T-helper 1 cell treated with Interleukin-12 subunit alpha and Interleukin-12 subunit beta and Interleukin-4 antibody, amounts not matched to agents 30 ng/mL and 1 ng/mL, for 36 hours (primary cell): Measurements from ENCODE around the gene IL22RA2. TPM values are rescaled to one million over a fixed set of nuclear protein-coding genes. Genes with fewer than 3 reads are reported as not detected.

Experiments used
- intact Hi-C: fragments of 100-400 bp; cut with micrococcal nuclease; formaldehyde crosslinking; loops from one replicate; pipeline ENCODE4 v1.15.1; 2024
- total RNA-seq: library from RNA; stranded (reverse); gene quantifications from 2 replicates; pipeline ENCODE4 v1.2.3, GENCODE V29; 2022

IL22RA2 gene
- total RNA-seq, 1 donor from 2014 or later, result 0.32 TPM

DNA sequence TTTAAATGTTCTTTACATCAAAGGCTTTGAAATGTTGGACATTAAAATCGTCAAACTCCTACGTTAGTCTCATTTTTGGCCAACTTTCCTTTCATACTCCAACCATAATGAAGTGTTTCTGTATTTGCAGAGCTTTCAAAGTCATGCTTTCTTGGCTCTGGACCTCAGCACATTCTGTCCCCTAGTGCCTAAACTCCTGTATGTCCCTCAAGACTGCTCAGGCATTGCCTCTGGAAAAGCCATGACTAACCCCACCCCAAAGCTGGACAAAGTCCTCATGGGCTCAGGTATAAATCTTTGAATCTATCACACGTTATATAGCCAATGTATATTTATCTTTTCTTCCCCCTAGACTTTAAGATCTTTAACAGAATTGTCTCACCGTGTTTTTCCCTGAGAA lies 26.8 kb upstream of the IL22RA2 start:
- intact Hi-C loops, result no loop called here

DNA sequence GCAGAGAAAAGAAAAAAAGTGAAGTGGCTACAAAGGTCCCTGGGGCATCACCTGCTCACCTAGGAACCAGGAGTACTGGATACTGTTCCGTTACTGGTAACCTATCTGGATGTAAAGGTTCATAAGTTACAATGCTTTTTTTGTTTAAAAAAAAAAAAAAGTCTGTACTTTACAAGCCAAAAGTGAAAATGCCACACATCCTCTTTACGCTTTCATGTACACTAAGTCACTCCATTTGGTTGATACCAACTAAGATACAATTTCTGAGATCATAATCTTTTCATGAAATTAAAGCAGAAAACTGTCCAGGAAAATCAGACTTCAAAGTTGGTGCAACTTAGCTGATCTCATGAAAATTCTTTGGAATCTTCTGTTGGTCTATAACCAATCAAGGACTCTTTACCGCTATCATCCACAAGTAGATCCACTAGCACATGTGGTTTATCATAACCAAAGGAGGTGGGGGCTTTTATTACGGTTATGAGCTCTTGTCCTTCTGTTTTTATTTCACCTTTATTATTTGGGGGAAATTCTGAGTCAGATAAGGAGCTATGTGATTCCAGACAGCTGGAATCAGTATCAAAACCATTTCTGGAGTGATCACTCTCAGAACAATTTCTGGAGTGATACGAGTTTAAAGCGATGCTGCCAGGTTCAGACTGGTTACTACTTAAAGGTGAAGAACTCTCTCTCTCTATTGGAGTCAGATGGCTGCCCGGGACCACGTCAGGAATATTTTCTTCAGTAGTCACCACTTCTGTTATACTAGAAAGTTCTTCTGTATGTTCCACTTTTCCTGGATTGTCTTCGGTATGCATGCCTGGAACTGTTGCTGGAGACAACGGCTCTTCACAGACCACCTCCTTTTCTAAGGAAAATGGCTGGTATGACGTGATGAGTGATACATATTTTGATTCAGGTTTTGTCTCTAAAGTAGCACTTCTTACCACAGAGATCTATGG lies 24.5 kb upstream of the IL22RA2 start:
- intact Hi-C loops, result no loop called here

DNA sequence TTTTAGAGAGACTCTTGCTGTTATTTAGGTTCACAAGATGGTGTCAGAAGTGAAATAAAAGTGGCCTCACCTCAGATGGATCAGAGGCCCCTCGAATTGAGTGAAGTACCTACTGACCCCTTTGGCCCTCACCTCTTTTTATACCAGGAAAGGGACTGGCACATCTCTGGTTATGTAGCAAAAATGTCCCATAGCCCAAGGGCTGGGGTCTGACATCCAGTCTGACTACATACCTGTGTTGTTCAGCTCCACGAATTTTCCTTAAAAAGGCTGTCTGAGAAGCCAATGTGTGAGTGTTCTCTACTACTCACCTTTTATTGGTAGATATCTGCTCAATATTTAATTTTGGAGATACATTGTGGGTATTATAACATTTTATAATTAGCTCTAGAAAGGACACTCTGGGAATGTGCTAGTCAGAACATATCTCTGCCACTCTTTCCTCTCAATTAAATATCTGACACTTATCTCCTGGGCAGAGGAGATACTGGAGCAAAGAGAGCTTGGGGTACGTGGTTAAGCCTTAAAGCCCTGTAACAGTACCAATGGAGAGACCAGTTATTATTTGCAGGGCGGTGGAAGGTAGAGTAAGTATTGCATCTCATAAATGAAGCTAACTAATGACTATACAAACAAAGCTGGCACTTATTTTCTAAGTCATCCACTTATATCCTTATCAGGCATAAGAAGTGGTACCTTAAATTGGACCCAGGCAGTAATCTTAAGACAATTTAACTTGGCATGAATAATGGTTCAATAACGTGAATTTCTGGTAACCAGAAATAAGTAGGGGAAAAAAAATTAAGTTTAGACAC lies 20.0 kb upstream of the IL22RA2 start:
- intact Hi-C loops, result no loop called here

DNA sequence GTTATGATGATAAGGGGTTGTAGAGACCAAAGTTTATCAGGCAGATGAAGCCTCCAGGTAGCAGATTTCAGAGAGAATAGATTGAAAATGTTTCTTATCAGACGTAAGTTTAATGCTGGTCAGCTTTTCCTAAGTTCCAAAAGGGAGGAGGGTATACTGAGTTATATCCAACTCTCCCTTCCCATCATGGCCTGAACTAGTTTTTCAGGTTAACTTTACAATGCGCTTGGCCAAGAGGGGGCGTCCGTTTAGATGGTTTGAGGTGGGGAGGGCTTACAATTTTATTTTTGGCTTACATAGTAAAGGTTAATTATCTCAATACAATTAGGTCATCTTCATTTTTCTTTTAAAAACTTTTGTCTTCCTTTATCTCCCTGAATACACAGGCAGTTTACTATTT lies 19.4 kb upstream of the IL22RA2 start:
- intact Hi-C loops, result no loop called here

DNA sequence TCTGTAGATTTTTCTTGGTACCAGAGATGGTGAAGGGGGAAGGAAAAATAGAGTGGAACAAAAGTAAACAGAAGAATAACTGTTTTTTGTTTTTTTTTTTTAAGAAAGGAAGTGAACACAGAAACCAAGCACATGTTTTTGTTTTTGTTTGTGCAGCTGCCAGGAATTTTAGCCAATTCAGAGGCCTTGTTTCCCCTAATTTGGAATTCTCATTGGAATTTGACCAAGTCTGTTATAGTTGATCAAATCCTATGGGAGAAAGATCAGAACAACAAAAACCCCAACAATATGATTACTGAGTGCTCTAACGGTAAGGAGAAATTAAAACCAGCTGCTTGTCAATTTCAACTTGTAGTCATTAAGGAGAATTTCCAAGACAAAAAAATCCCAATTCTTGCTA lies 18.2 kb upstream of the IL22RA2 start:
- intact Hi-C loops, result no loop called here

DNA sequence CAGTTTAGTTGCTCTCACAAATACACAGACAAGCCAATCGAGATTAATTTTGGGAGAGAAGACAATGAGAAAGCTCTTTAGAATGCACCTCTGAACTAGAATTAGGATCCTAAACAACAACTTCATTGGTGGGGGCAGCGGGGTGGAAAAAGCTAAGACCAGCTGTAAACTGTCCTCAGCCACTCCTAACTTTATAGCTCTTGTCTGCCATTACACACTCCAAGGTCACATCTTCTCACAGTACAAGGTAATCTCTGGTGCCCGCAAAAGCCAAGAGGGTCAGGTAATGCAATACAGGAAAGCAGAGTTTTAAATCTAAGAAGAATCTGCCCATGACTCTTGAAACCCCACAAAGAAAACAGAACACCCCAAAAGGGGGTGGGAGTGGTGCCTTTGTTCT lies 17.8 kb upstream of the IL22RA2 start:
- intact Hi-C loops, result no loop called here

DNA sequence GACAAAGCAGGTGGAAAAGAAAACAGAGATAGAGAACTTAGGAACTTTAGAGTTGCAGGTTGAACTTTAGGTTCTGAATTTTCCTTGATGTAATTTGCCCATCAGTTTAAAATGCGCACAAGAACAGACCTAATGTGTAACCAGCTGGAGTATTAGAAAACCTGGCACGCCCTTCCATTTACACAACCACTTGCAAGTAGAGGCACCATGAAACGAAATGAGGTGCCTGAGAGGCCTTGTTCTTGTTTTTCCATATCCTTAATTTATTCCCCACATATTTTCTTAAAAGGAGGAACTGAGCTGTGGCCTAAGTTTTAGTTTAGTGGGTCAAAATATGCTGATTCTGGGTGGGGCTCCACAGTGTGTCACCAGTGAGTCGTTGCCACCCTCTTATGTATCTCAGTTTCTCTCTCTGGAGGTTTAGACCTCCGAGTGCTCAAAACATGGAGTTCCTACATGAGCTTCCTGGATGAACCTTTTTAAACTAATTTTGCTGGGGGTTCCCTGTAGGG lies 17.2 kb upstream of the IL22RA2 start:
- intact Hi-C loops, result no loop called here

DNA sequence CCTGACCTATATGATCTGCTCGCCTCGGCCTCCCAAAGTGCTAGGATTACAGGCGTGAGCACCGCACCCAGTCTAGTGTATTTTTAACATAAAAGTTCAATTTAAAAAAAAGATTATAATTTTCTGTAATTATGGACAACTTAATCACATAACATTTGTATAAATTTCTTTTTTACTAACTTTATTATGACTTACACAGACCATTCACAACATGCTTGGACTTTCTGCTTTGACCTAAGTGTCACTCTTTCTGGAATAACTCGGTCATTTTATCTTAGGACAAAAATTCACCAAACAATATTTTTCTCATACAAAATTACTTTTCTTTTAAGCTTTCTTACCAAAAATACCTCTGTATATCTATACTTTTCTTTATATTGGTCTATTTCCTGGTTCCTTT lies 15.4 kb upstream of the IL22RA2 start:
- intact Hi-C loops, result no loop called here

DNA sequence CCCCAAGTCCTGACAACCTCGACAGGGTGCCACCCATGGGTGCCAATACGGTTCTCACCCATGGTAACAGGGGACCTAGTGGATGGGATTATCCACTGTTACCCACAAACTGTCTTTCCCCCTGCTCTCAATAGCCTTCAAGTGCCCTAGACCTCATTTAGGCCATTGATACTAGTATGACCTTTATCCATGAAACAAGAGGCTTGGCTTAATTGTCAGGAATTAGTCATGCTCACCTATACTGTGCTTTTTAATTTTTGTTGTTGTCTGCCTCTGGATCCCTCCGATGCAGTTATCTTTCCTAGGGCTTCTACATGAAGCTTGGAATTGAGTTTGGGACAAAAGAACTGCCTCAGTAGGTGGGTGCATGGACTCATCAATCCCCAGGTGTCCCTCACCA lies 11.8 kb upstream of the IL22RA2 start:
- intact Hi-C loops, result no loop called here

DNA sequence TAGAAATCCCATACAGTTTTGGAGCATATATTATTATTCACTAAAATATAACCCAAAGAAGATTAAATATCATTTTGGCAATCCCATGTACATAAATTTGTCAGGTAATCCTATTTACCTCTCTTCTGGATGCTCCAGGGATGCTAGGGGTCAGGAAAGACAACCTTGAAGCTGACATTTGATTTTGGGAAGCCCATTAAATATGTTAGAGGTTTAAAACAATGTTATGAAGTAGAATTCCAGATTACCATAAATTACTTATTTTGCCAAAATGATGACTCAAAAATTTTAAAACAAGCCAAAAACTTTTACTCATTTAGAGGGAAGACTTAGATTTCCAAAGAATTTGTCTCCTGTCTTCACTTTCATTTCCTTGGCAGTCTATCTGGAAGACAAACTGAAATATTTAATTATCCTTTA lies 9.2 kb upstream of the IL22RA2 start:
- intact Hi-C loops, result no loop called here

DNA sequence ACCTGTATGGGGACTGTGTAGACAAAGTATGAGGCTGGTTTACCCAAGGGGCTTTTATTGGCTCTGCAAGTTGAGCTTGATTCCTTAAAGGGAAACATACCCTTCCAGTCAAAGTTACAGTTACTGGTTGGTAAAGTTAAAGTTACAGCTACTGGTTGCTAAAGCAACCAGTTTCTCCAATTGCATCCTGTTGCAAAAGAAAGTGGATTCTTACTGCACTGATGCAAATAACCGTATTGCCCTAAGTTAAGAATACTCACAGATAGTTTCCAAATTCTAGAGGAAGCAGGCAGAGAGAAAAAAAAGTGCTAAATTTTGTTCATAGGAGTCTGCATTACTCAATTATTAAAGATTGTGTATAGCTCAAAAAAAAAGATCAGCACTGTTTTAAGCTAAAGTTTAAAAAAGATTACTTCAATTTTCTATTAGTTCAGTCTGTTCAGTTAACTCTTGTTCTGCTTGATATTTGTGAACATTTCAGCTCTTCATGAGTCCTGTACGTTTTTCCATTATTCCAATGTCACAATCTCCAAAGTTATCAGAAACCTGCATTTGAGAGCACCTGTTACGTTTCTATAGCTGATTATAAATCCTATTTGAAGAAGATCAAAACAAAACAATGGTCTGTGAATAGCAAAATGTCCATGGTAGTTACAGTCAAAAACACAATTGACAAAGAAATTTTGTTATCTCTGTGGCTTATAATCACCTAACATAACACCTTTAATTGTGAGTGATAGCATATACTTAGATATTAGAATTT lies 8.6 kb upstream of the IL22RA2 start:
- intact Hi-C loops, result no loop called here

DNA sequence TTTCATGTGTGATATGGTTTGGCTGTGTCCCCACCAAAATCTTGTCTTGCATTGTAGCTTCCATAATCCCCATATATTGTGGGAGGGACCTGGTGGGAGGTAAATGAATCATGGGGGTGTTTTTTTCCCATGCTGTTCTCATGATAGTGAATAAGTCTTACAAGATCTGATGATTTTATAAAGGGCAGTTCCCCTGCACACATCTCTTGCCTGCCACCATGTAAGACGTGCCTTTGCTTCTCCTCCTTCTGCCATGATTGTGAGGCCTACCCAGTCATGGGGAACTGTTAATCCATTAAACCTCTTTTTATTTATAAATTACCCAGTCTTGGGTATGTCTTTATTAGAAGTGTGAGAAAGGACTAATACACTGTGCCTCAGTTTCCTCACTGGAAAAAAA lies 4.2 kb upstream of the IL22RA2 start:
- intact Hi-C loops, result no loop called here

DNA sequence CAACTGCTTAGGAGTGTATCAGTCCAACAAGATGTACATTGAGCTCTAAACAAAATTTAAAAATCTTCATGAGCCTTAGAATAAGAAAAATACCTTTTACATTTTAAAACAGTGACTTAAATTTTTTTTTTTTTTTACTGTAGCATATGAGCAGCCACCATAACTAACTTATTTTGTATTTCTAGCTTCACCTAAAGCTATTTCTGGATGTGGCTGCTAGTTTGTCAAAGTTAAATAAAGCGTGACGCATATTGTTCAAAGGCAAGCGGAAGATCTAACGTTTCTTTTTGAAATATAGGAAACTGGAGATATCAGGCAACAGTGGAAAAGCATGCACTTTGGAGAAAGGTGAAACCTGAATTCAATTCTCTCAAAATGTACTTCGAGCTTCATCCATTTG lies 3.3 kb upstream of the IL22RA2 start:
- intact Hi-C loops, result no loop called here

DNA sequence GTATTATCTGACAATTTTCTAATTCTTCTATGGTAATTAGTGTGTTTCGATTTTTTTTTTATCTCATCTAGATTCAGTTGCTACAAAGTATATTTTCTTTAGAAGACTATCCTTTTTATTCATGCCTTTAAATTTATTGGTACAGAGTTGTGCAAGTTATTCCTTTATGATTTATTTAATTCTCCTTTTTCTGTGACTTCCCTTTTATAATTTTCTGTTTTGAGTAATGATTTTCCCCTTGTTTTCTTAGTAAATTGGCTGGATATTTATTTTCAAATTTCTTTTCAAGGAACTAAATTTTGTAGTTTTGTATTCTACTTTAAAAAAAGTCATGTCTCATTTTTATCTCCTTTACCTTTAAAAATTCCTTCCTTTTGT lies 2.4 kb upstream of the IL22RA2 start:
- intact Hi-C loops, result no loop called here

DNA sequence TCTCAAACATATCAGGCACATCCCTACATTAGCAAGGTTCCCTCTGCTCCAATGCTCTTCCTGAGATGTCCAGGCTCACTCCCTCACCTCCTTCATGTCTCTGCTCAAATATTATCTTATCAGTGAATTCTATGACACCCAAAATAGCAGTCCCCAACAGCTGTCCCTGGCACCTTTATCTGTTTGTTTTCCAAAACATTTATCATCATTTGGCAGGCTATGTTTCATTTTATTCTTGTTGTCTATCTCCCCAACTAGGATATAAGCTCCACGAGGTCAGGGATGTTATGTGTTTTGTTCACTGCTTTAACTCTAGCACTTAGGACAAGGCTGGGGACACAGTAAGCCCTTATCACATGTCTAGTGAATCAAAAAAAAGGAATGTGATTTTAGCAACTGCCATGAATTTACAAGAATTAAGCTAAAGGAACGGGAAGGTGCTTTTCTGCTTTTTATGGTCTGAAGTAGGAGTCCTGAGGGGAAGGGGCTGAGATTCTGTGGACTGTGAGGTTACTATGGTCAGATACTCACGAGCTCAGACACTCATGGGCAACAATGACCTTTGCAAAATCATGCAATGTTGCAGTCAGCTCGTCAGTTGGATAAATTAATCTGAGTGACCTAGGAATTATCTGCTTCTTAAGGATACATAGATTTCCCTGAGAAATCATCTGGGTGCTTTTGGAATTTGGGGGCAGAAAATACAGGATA lies 1.9 kb upstream of the IL22RA2 start:
- intact Hi-C loops, result no loop called here

DNA sequence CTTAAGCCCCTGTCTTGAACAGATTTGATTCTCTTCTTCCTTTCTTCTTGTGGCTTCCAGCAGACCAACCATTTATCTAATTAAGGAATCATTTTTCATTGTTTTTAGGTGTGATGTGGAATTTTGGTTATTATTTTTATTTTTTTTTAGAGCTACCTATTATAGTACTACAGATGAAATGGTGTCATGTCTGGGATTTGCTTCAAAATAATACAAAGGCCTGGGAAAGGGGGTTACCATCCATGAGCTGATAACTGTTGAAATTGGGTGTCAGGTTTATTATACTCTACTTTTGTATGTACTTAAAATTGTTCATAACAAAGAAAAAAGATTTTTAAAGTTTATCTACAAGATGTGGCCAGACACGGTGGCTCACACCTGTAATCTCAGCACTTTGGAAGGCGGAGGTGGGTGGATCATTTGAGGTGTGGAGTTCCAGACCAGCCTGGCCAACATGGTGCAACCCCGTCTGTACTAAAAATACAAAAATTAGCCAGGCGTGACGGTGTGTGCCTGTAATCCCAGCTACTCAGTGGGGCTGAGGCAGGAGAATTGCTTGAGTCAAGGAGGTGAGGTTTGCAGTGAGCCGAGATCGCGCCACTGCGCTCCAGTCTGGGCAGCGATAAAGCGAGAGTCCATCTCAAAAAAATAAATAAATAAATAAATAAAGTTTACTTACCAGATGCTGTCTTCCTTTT lies 561 bp downstream of the IL22RA2 start:
- intact Hi-C loops, result no loop called here

DNA sequence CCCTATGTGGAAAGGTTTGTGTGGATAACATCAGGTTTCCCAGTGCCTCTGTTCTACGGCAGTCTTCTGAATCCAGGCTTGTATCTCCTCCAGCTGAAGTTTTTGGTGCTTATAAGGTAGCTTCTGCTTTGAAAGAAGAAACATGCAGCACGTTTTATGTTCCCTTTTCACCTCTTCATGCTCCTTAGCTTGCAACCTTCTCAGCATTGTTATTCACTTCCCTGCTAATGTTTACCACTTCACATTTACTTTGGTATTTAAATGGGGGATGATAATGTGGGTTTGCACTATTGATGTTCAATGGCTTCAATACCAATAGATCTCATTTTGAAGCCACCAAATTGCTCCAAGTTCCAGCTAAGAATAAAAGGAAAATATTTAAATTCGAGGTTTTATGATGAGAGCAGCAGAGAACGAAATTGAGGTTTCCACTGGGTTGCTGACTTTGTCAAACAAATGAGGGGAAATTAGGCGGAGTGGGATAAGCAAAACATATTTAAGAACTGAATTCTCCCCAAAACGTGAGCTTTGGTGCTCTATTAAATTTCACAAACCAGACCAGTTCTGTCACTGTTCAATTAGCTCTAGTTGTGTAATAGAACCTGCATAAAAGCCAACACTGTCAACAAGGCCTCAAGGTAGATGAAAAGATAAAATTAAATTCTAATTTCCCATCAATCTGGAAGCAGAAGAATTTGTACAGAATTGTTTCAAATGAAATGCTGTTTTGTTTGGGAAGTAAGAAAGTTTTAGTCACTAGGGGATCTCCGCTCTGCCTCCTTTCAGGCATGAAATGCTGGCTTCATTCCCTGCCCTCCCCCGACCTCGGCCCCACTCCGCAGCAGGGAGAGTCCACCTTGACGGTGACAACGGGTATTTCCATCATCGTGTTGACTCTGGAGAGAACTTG lies 1.4 kb downstream of the IL22RA2 start:
- intact Hi-C loops, result no loop called here

DNA sequence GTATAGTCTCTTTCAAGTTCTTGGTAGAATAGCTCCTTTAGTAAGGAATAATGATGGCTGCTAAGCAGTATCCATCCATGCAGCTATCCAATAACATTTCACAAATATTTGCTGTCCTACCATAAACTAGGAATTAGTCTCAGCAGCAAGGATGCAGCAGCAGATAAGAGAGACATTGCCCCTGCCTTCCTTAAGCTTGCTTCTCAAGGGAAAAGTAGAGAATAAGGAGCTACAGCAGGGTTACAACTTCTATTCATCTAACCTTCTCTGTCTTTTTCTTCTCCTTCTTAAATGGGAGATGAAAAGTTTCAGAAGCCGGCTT lies 2.4 kb downstream of the IL22RA2 start:
- intact Hi-C loops, result no loop called here

DNA sequence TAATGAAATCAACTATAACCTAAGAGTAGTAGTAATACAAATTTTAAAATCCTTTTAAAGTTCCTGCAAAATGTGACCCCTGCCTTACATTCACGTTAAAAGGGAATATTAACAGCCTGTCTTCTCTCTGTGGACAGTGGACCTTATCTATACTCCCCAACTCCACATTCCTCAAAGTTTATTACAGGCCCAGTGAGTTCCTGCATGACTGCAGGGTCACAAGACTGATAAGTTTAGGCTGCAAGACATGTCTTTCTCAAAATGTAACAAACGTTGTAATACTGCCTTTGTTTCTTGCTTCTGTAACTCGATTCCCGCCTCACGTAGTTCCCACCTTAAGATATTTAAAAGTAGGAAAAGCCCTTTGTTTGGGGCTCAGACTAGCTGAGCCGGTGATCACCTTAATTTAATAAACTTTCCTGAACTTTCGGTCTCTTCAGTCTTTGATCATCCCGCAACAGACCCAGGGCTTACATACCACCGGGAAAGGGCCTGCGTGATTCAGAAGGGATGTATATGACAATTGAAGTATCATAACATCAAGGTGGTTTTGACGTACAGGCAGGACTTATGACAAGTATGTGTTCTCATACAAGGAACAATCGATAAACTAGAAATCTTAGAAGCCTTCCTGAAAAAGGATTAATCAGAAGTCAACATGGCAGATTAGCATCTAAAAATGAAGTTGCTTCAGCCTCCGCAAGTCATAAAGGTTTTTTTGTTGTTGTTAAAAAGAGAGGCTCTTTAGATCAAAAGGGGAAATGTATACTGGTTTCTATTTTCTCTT lies 3.0 kb downstream of the IL22RA2 start:
- intact Hi-C loops, result no loop called here
